Mesothelial cell of epicardium (in vitro differentiated cells): ENCODE data around the gene HAND1. TPM values are rescaled to one million over a fixed set of nuclear protein-coding genes. Genes with fewer than 3 reads are reported as not detected.
A peak's percentile ranks its signal among the peaks of the same experiment; 100 is the strongest.

ENCODE experiments used
- DNase-seq, 2 experiments: peaks; one replicate each; pipeline ENCODE4 v3.0.0; 2021; ENCODE audit warnings: low spot score in 2 of 2; ENCODE audit not compliant: unreplicated experiment in 2 of 2
- H3K27ac Mint-ChIP-seq: 2 replicates; pipeline ENCODE4 v1.8.0; 2021; ENCODE audit warnings: mixed read lengths
- H3K27me3 Mint-ChIP-seq: 2 replicates; pipeline ENCODE4 v1.8.0; 2021; ENCODE audit warnings: low read depth, mixed read lengths
- H3K36me3 Mint-ChIP-seq: 2 replicates; pipeline ENCODE4 v1.8.0; 2021; ENCODE audit warnings: mixed read lengths
- H3K4me1 Mint-ChIP-seq: 2 replicates; pipeline ENCODE4 v1.8.0; 2021; ENCODE audit warnings: mixed read lengths
- H3K4me3 Mint-ChIP-seq: 2 replicates; pipeline ENCODE4 v1.8.0; 2021; ENCODE audit warnings: mild to moderate bottlenecking, moderate library complexity, mixed read lengths
- H3K9me3 Mint-ChIP-seq: 2 replicates; pipeline ENCODE4 v1.8.0; 2021; ENCODE audit warnings: mixed read lengths
- total RNA-seq: library from RNA; stranded (reverse); gene quantifications from 3 replicates; pipeline ENCODE4 v1.2.1, GENCODE V29; 2021
- TF ChIP-seq, protein P1 (sequence below): fragments of 200-600 bp; sonication (generic); IDR thresholded peaks from one replicate; pipeline ENCODE4 v1.5.0; 2021; ENCODE audit warnings: antibody characterized with exemption; ENCODE audit not compliant: unreplicated experiment

Gene HAND1
- total RNA-seq, 1 donor from 2014 or later, result 16.9 TPM

GRCh38 chr5:154476354-154477205 lies 1.4 kb downstream of the HAND1 start:
- no peak for DNase-seq
- Mint-ChIP-seq H3K27ac (peak overlapping the region; percentile 90), H3K4me1 (peaks cover 68% of the 10 kb centered on the region), H3K9me3 (no peaks in the 10 kb centered on the region), H3K27me3 (peaks cover 72% of the 10 kb centered on the region), H3K4me3 (peak overlapping the region; percentile 81), H3K36me3 (peaks cover 3% of the 10 kb centered on the region)
- TF ChIP-seq, protein P1, sequence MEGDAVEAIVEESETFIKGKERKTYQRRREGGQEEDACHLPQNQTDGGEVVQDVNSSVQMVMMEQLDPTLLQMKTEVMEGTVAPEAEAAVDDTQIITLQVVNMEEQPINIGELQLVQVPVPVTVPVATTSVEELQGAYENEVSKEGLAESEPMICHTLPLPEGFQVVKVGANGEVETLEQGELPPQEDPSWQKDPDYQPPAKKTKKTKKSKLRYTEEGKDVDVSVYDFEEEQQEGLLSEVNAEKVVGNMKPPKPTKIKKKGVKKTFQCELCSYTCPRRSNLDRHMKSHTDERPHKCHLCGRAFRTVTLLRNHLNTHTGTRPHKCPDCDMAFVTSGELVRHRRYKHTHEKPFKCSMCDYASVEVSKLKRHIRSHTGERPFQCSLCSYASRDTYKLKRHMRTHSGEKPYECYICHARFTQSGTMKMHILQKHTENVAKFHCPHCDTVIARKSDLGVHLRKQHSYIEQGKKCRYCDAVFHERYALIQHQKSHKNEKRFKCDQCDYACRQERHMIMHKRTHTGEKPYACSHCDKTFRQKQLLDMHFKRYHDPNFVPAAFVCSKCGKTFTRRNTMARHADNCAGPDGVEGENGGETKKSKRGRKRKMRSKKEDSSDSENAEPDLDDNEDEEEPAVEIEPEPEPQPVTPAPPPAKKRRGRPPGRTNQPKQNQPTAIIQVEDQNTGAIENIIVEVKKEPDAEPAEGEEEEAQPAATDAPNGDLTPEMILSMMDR, result no peak

GRCh38 chr5:154475591-154476353 lies 2.3 kb downstream of the HAND1 start:
- peak in 1 of 2 experiments; percentile 52 for DNase-seq
- H3K4me3 Mint-ChIP-seq, result peak overlapping the region; percentile 81
- TF ChIP-seq, protein P1, result no peak
- H3K36me3 Mint-ChIP-seq, result peaks cover 3% of the 10 kb centered on the region
- peak overlapping the region; percentile 69 for H3K27ac Mint-ChIP-seq
- H3K9me3 Mint-ChIP-seq, result no peaks in the 10 kb centered on the region
- peaks cover 68% of the 10 kb centered on the region for H3K4me1 Mint-ChIP-seq
- peaks cover 68% of the 10 kb centered on the region for H3K27me3 Mint-ChIP-seq

DNA sequence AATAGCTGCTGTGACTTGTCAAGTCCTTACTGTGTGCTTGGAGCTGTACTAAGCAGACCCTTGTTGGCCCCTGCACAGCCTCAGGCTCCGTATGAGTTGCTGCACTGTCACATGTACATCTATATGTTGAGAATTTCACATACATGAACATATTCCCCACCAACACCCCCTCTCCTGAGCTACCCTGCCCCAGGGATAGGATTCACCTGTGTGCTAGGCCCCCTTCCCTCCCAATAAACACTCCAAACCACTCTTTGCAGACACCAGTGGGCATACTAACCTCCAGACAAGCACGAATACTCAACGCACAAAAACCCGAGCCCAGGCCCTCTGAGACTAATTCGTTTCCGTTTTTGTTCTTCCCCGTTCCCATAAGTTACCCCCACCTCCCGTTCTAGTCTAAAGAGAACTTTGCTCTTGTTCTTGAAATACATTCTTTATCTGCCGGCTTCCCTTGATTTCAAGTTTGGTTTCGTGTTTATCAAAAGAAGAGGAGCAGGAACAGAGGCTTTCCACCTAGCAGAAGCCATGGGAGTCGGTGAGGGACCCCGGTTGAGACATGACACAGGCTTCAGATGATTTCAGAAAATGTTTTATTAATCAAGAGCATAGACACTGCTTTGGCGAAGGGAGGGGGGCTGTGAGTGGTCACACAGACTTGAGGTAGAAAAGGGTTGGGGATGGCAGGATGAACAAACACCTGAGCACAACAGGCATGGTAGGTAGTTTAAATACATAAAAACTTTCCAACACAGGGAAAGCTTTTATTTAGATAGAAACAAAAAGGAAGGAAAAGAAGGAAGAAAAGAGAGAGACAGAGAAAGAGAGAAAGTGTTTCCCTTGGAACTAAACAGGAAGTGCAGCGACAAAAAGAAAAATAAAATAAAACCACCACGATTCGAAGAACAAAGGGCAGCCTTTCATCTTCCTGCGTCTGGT lies 3.4 kb downstream of the HAND1 start:
- Mint-ChIP-seq H3K4me3 (peak overlapping the region; percentile 81), H3K4me1 (peaks cover 69% of the 10 kb centered on the region), H3K36me3 (peaks cover 3% of the 10 kb centered on the region)

DNA sequence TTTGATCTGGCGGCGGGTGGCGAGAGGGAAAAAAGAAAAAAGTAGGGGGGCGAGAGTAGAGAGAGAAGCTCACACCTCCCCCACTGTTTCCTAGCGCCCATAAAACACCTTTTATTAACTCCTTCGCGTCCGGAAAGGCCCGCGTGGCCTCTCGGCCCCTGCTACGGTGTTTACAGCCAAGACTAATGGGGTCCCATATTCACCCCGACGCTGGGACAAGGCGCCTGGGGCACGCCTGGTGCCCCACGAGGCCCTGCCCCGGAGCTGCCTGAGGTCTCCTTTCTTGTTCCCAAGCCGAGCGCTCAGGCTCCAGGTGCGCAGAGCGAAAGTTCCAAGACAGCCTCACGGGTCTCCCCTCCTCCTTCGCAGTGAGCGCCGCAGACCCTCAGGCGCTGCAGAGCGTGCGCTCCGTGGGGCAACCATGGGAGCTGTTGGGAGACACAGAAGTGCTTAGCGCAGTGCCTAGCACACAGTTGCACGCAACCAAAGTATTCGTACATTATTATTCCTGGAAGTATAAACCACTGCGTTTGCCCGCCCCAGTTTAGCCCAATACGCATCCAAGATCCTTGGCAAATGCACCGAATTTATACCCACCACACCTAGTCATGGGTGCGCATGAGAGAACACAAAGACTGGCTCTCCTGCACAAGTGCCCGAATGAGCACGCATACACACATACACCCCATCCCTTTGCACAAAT lies 4.3 kb downstream of the HAND1 start:
- peaks cover 62% of the 10 kb centered on the region for H3K4me1 Mint-ChIP-seq
- peaks cover 54% of the 10 kb centered on the region for H3K27me3 Mint-ChIP-seq
- peak overlapping the region; percentile 76 for H3K27ac Mint-ChIP-seq
- H3K36me3 Mint-ChIP-seq, result peaks cover 3% of the 10 kb centered on the region
- TF ChIP-seq, protein P1, result no peak
- peak in 1 of 2 experiments; percentile 43 for DNase-seq
- no peaks in the 10 kb centered on the region for H3K9me3 Mint-ChIP-seq
- H3K4me3 Mint-ChIP-seq, result peak overlapping the region; percentile 81

More for the DNA sequence above, 3.4 kb downstream of the HAND1 start:
- Mint-ChIP-seq H3K9me3 (no peaks in the 10 kb centered on the region), H3K27me3 (peaks cover 61% of the 10 kb centered on the region), H3K27ac (peak overlapping the region; percentile 76)
- TF ChIP-seq, protein P1, result no peak
- no peak for DNase-seq
